Panc1 (cell line): ENCODE measurements around the gene AFP. TPM values are rescaled to one million over a fixed set of nuclear protein-coding genes. Genes with fewer than 3 reads are reported as not detected.

Experiments used
- ATAC-seq: fragments of 200-7000 bp; cut with Tn5 transposase; 2 replicates; pipeline ENCODE4 v1.9.1; 2020; ENCODE audit warnings: mild to moderate bottlenecking, moderate library complexity
- BruUV-seq: library from RNA; stranded (reverse); fragments of 400-500 nt; replicated peaks from 2 replicates; lab custom pipeline; 2021; lab: Mats Ljungman, UMichigan
- CTCF ChIA-PET: fragments of 300-600 bp; sonication (Branson Sonifier 250); formaldehyde crosslinking; loops from one replicate; lab custom pipeline; 2022; ENCODE audit warnings: antibody characterized with exemption; lab: Charles Lee
- POLR2A ChIA-PET: fragments of 300-600 bp; sonication (Branson Sonifier 250); formaldehyde crosslinking; loops from one replicate; lab custom pipeline; 2022; ENCODE audit warnings: antibody characterized with exemption; lab: Charles Lee
- DNase-seq: peaks from one replicate; pipeline ENCODE4 v3.0.0-alpha.2; 2010; ENCODE audit warnings: low read depth, low spot score
- H3K27ac ChIP-seq: 2 replicates; pipeline ENCODE4 v1.5.1; 2011; ENCODE audit warnings: mild to moderate bottlenecking, low read length, inconsistent platforms
- H3K27me3 ChIP-seq: fragments of 200-500 bp; sonication (Bioruptor generic); 2 replicates; pipeline ENCODE4 v1.6.0; 2014; ENCODE audit warnings: low read length, inconsistent platforms; ENCODE audit not compliant: control insufficient read depth, insufficient read depth
- H3K36me3 ChIP-seq: fragments of 200-500 bp; sonication (Bioruptor generic); 2 replicates; pipeline ENCODE4 v1.5.1; 2014; ENCODE audit warnings: inconsistent platforms, mild to moderate bottlenecking, low read length, moderate library complexity; ENCODE audit not compliant: control insufficient read depth, insufficient read depth
- H3K4me1 ChIP-seq: 2 replicates; pipeline ENCODE4 v1.5.1; 2011; ENCODE audit warnings: inconsistent platforms, mild to moderate bottlenecking, low read length, moderate library complexity; ENCODE audit not compliant: control insufficient read depth, insufficient read depth
- H3K4me3 ChIP-seq, 2 experiments: 2 replicates each; pipeline ENCODE4 v1.5.1; 2011 to 2012; ENCODE audit warnings: low read depth in 2 of 2, low read length in 2 of 2, mild to moderate bottlenecking in 2 of 2, inconsistent platforms in 1 of 2, moderate library complexity in 1 of 2
- H3K9me3 ChIP-seq: fragments of 200-500 bp; sonication (Bioruptor generic); 2 replicates; pipeline ENCODE4 v1.5.1; 2014; ENCODE audit warnings: low read depth, mild to moderate bottlenecking, inconsistent platforms, low read length, moderate library complexity; ENCODE audit not compliant: control insufficient read depth, insufficient read depth
- CTCF ChIP-seq: fragments of 450-650 bp; IDR thresholded peaks from 2 replicates; pipeline ENCODE4 v1.5.1; 2017; ENCODE audit warnings: mild to moderate bottlenecking
- POLR2AphosphoS5 ChIP-seq: IDR thresholded peaks from 2 replicates; pipeline ENCODE4 v1.6.1; 2012; ENCODE audit warnings: mild to moderate bottlenecking, low read depth, low read length, moderate library complexity
- REST ChIP-seq, 2 experiments: IDR thresholded peaks; 2 replicates each; pipeline ENCODE4 v1.6.1; 2011 to 2012; ENCODE audit warnings: low read depth in 2 of 2, control low read depth in 1 of 2, low read length in 1 of 2, mild to moderate bottlenecking in 1 of 2, moderate library complexity in 1 of 2; ENCODE audit not compliant: insufficient read depth in 1 of 2
- SIN3A ChIP-seq: IDR thresholded peaks from 2 replicates; pipeline ENCODE4 v1.6.1; 2012; ENCODE audit warnings: low read depth, mild to moderate bottlenecking, low read length, moderate library complexity, borderline replicate concordance; ENCODE audit not compliant: insufficient read depth
- TCF7L2 ChIP-seq: IDR thresholded peaks from 2 replicates; pipeline ENCODE4 v1.6.1; 2011; ENCODE audit warnings: mild to moderate bottlenecking, low read depth, low read length, inconsistent platforms
- in situ Hi-C: cut with HindIII; loops from 2 replicates; pipeline ENCODE4 v1.10.0; 2016; ENCODE audit warnings: low sequenced_read_pairs, low pct_unique_long_range_greater_than_20kb
- intact Hi-C: fragments of 100-400 bp; cut with micrococcal nuclease; formaldehyde crosslinking; loops from one replicate; pipeline ENCODE4 v1.10.0; 2022; ENCODE audit not compliant: unreplicated experiment
- total RNA-seq: library from RNA; stranded (reverse); gene quantifications from one replicate; pipeline ENCODE4 v1.2.1, GENCODE V29; 2021; ENCODE audit not compliant: unreplicated experiment

AFP gene
- total RNA-seq, 1 experiment from 2014 or later, result 1.3 TPM

- Histone ChIP-seq H3K27ac (no peak overlapping the region), H3K27me3 (no peaks in the 10 kb centered on the region; the same call in none of the 2 replicates), H3K4me3 (no peak overlapping the region), H3K4me1 (no peaks in the 10 kb centered on the region), H3K36me3 (no peaks in the 10 kb centered on the region), H3K9me3 (no peaks in the 10 kb centered on the region)
- POLR2A ChIA-PET, result interaction anchor here (0.6 kb wide), 1 partner anchor 17 kb away, joined by 3 read pairs; no protein-coding TSS in a partner anchor
- intact Hi-C loops, result no loop called here
- CTCF ChIA-PET, result no interaction called here
- ATAC-seq (no peak), DNase-seq (no peak)
- in situ Hi-C loops, result no loop called here
- TF ChIP-seq REST (IDR thresholded peaks at IDR 0.05; ENCODE audit: insufficient read depth in 1 of 2, low read depth in 2 of 2, low read length in 1 of 2) (no peak), POLR2AphosphoS5 (no peak), CTCF (no peak), SIN3A (no peak), TCF7L2 (no peak)
- no TSS peak for BruUV-seq
Observed at GRCh38 chr4:73409012-73409862, 26.8 kb upstream of the AFP start.

GRCh38 chr4:73409978-73410548, 26.0 kb upstream of the AFP start:
- H3K9me3 ChIP-seq, result no peaks in the 10 kb centered on the region
- no peak overlapping the region for H3K27ac ChIP-seq
- ATAC-seq (no peak), DNase-seq (no peak)
- intact Hi-C loops, result no loop called here
- no peak overlapping the region for H3K4me3 ChIP-seq
- BruUV-seq, result no TSS peak
- no peaks in the 10 kb centered on the region for H3K36me3 ChIP-seq
- POLR2A ChIA-PET, result no interaction called here
- TF ChIP-seq TCF7L2, result no peak
- TF ChIP-seq REST (IDR thresholded peaks at IDR 0.05; ENCODE audit: insufficient read depth in 1 of 2, low read depth in 2 of 2, low read length in 1 of 2), result no peak
- TF ChIP-seq CTCF, result no peak
- no peak for TF ChIP-seq SIN3A
- TF ChIP-seq POLR2AphosphoS5, result no peak
- no peaks in the 10 kb centered on the region; the same call in none of the 2 replicates for H3K27me3 ChIP-seq
- CTCF ChIA-PET, result no interaction called here
- no peaks in the 10 kb centered on the region for H3K4me1 ChIP-seq
- in situ Hi-C loops, result no loop called here
